Calu3 (cell line): ENCODE data around the gene CNTN5. TPM values are rescaled to one million over a fixed set of nuclear protein-coding genes. Genes with fewer than 3 reads are reported as not detected.

Experiments used
- BruUV-seq: library from RNA; stranded (reverse); fragments of 400-500 nt; replicated peaks from 2 replicates; lab custom pipeline; 2021; lab: Mats Ljungman, UMichigan
- CTCF ChIA-PET: fragments of 300-600 bp; sonication (Branson Sonifier 250); formaldehyde crosslinking; loops from one replicate; lab custom pipeline; 2022; ENCODE audit warnings: antibody characterized with exemption; lab: Charles Lee
- DNase-seq: peaks from one replicate; pipeline ENCODE4 v3.0.0; 2022
- H3K27ac Mint-ChIP-seq: one replicate; pipeline ENCODE4 v1.8.0; 2022; ENCODE audit warnings: mixed read lengths; ENCODE audit not compliant: unreplicated experiment
- H3K27me3 Mint-ChIP-seq: one replicate; pipeline ENCODE4 v1.8.0; 2022; ENCODE audit warnings: mixed read lengths; ENCODE audit not compliant: unreplicated experiment
- H3K36me3 Mint-ChIP-seq: one replicate; pipeline ENCODE4 v1.8.0; 2022; ENCODE audit warnings: mild to moderate bottlenecking, moderate library complexity, mixed read lengths; ENCODE audit not compliant: insufficient read depth, unreplicated experiment
- H3K4me1 Mint-ChIP-seq: one replicate; pipeline ENCODE4 v1.8.0; 2022; ENCODE audit warnings: mild to moderate bottlenecking, low read depth, mixed read lengths; ENCODE audit not compliant: unreplicated experiment
- H3K4me3 Mint-ChIP-seq: one replicate; pipeline ENCODE4 v1.8.0; 2022; ENCODE audit warnings: mild to moderate bottlenecking, low read depth, moderate library complexity, mixed read lengths; ENCODE audit not compliant: unreplicated experiment
- H3K9me3 Mint-ChIP-seq: one replicate; pipeline ENCODE4 v1.8.0; 2022; ENCODE audit warnings: low read depth, mixed read lengths; ENCODE audit not compliant: unreplicated experiment
- CTCF ChIP-seq: fragments of 200-600 bp; IDR thresholded peaks from one replicate; pipeline ENCODE4 v1.8.0; 2022; ENCODE audit warnings: antibody characterized with exemption; ENCODE audit not compliant: unreplicated experiment
- intact Hi-C: fragments of 100-400 bp; cut with micrococcal nuclease; formaldehyde crosslinking; loops from one replicate; pipeline ENCODE4 v1.10.0; 2022; ENCODE audit not compliant: unreplicated experiment
- total RNA-seq: library from RNA; stranded (reverse); gene quantifications from 2 replicates; pipeline ENCODE4 v1.2.3, GENCODE V29; 2022

The CNTN5 gene
- total RNA-seq, 1 experiment from 2014 or later = not detected

- DNase-seq = no peak
- Mint-ChIP-seq H3K27me3 (no peaks in the 10 kb centered on the region), H3K27ac (no peak overlapping the region), H3K9me3 (peaks cover 3% of the 10 kb centered on the region), H3K36me3 (no peaks in the 10 kb centered on the region), H3K4me3 (no peak overlapping the region), H3K4me1 (no peaks in the 10 kb centered on the region)
- no TSS peak for BruUV-seq
- intact Hi-C loops = no loop called here
- TF ChIP-seq CTCF = no peak
- CTCF ChIA-PET = no interaction called here
These were observed 177.5 kb downstream of the CNTN5 start for GRCh38 chr11:99198215-99198614.

DNA sequence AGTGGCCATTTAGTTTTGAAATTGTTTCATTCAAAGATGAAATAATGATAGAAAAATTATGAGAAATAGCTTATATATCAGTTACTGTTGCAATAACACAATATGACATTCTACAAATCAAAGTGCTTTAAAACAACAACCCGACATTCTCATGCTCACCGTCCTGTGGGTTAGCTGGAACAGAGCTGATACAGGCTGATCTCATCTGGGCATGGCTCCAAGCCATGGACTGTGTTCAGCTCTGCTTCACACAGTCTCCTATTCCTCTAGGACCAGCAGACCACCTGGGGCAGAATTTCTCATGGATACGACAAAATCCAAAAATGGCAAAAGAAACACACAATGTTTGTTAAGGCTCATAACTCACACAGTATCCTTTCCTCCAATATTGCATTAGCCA, 178.6 kb downstream of the CNTN5 start:
- no peak for TF ChIP-seq CTCF
- intact Hi-C loops = no loop called here
- no peaks in the 10 kb centered on the region for H3K36me3 Mint-ChIP-seq
- H3K4me3 Mint-ChIP-seq = no peak overlapping the region
- no peak for DNase-seq
- no peak overlapping the region for H3K27ac Mint-ChIP-seq
- peaks cover 3% of the 10 kb centered on the region for H3K9me3 Mint-ChIP-seq
- BruUV-seq = no TSS peak
- H3K27me3 Mint-ChIP-seq = no peaks in the 10 kb centered on the region
- CTCF ChIA-PET = no interaction called here
- no peaks in the 10 kb centered on the region for H3K4me1 Mint-ChIP-seq

DNA sequence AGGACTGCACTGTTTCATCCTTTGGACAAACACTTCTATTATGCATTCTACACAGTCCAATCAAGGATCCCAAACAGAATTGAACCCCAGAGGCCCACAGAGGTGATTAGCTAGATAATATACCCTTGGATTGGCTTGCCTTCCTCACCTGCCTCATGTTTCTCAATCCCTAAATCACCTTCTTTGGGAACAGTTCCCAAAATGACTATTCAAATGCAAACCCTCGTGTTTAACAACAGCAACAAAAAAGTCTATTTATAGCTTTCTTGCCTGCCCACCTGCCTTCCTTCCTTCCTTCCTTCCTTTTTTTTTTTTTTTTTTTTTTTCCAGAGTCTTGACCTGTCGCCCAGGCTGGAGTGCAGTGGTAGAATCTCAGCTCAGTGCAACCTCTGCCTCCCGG, 180.0 kb downstream of the CNTN5 start:
- TF ChIP-seq CTCF = no peak
- H3K9me3 Mint-ChIP-seq = peaks cover 3% of the 10 kb centered on the region
- BruUV-seq = no TSS peak
- H3K27ac Mint-ChIP-seq = no peak overlapping the region
- no peaks in the 10 kb centered on the region for H3K4me1 Mint-ChIP-seq
- DNase-seq = no peak
- H3K36me3 Mint-ChIP-seq = no peaks in the 10 kb centered on the region
- H3K27me3 Mint-ChIP-seq = no peaks in the 10 kb centered on the region
- CTCF ChIA-PET = interaction anchor here (0.7 kb wide), 1 partner anchor 1101 kb away, joined by 7 read pairs; no protein-coding TSS in a partner anchor
- intact Hi-C loops = no loop called here
- H3K4me3 Mint-ChIP-seq = no peak overlapping the region

- Mint-ChIP-seq H3K4me1 (no peaks in the 10 kb centered on the region), H3K27me3 (no peaks in the 10 kb centered on the region), H3K36me3 (no peaks in the 10 kb centered on the region), H3K4me3 (no peak overlapping the region), H3K9me3 (no peaks in the 10 kb centered on the region), H3K27ac (no peak overlapping the region)
- CTCF ChIA-PET = no interaction called here
- intact Hi-C loops = no loop called here
- DNase-seq = no peak
- no peak for TF ChIP-seq CTCF
- no TSS peak for BruUV-seq
These were observed 188.1 kb downstream of the CNTN5 start for GRCh38 chr11:99208813-99209212.
